Gastroesophageal sphincter (tissue), 4 donors: ENCODE measurements around the gene DTX1. TPM values are rescaled to one million over a fixed set of nuclear protein-coding genes. Genes with fewer than 3 reads are reported as not detected.

Experiments used
- ATAC-seq: fragments of 150-250 bp; one replicate; pipeline ENCODE4 v1.9.1; 2016; ENCODE audit warnings: mild to moderate bottlenecking, moderate library complexity
- H3K27ac ChIP-seq, 4 donors: fragments of 200-600 bp; sonication (generic) in 3 of 4; 1 replicate in 3 of 4; 2 replicates in 1 of 4; pipeline ENCODE4 v1.5.1; 2016 to 2019
- H3K27me3 ChIP-seq: fragments of 200-600 bp; sonication (generic); one replicate; pipeline ENCODE4 v1.5.1; 2019
- H3K36me3 ChIP-seq, 2 donors: fragments of 200-600 bp; sonication (generic); one replicate each; pipeline ENCODE4 v1.5.1; 2019; ENCODE audit warnings: control low read depth in 1 of 2
- H3K4me1 ChIP-seq, 3 donors: fragments of 200-600 bp; sonication (generic); 1 replicate in 2 of 3; 2 replicates in 1 of 3; pipeline ENCODE4 v1.5.1; 2016 to 2019; ENCODE audit warnings: control low read depth in 2 of 3
- H3K4me3 ChIP-seq, 2 donors: fragments of 200-600 bp; sonication (generic); one replicate each; pipeline ENCODE4 v1.5.1; 2019; ENCODE audit warnings: mild to moderate bottlenecking in 1 of 2, moderate library complexity in 1 of 2
- H3K9me3 ChIP-seq, 3 donors: fragments of 200-600 bp; sonication (generic); one replicate each; pipeline ENCODE4 v1.5.1; 2017 to 2019; ENCODE audit warnings: control low read depth in 2 of 3
- EP300 ChIP-seq: sonication (generic); formaldehyde crosslinking; IDR thresholded peaks from one replicate; pipeline ENCODE4 v1.6.1; 2017; ENCODE audit warnings: antibody characterized with exemption, mild to moderate bottlenecking
- POLR2A ChIP-seq, 2 donors: fragments of 450-650 bp; IDR thresholded peaks; one replicate each; pipeline ENCODE4 v1.6.1; 2017; ENCODE audit warnings: antibody characterized with exemption in 2 of 2, mild to moderate bottlenecking in 2 of 2, moderate library complexity in 1 of 2
- POLR2AphosphoS5 ChIP-seq: sonication (generic); formaldehyde crosslinking; IDR thresholded peaks from one replicate; pipeline ENCODE4 v1.6.1; 2017; ENCODE audit warnings: antibody characterized with exemption
- WGBS, 2 donors: methylation state at CpG; one replicate each; pipeline ENCODE4 v1.1.5; 2018; ENCODE audit warnings: low coverage in 1 of 2; 5-methylcytosine and 5-hydroxymethylcytosine counted together
- total RNA-seq, 4 donors: library from RNA; depleted of rRNA; stranded (reverse); fragments of >200 nt; gene quantifications; one replicate each; pipeline ENCODE4 v1.1.0, GENCODE V29; 2016
- TF ChIP-seq, protein P1 (sequence below), 4 experiments: fragments of 200-600 bp in 2 of 4; fragments of 450-650 bp in 2 of 4; sonication (generic) in 1 of 4; IDR thresholded peaks; one replicate each; pipeline ENCODE4 v1.5.1; 2017 to 2019; ENCODE audit warnings: antibody characterized with exemption in 4 of 4, mild to moderate bottlenecking in 2 of 4, moderate library complexity in 2 of 4

The DTX1 gene
- total RNA-seq, 4 donors from 2014 or later = 2.3 to 9.5 (median 5.3) TPM

- Histone ChIP-seq H3K4me1 (no peaks in the 10 kb centered on the region), H3K27ac (no peak overlapping the region), H3K9me3 (peaks cover 0 to 16% (median 0%) of the 10 kb centered on the region in 3 donors), H3K27me3 (peaks cover 45% of the 10 kb centered on the region), H3K36me3 (no peaks in the 10 kb centered on the region), H3K4me3 (no peak overlapping the region)
- ATAC-seq = no peak
- WGBS, 2 donors = 20% methylated on average over 4 of the region's 4 CpGs; no CpG with 5 or more reads in 1 of the 2 donors
- TF ChIP-seq, protein P1, sequence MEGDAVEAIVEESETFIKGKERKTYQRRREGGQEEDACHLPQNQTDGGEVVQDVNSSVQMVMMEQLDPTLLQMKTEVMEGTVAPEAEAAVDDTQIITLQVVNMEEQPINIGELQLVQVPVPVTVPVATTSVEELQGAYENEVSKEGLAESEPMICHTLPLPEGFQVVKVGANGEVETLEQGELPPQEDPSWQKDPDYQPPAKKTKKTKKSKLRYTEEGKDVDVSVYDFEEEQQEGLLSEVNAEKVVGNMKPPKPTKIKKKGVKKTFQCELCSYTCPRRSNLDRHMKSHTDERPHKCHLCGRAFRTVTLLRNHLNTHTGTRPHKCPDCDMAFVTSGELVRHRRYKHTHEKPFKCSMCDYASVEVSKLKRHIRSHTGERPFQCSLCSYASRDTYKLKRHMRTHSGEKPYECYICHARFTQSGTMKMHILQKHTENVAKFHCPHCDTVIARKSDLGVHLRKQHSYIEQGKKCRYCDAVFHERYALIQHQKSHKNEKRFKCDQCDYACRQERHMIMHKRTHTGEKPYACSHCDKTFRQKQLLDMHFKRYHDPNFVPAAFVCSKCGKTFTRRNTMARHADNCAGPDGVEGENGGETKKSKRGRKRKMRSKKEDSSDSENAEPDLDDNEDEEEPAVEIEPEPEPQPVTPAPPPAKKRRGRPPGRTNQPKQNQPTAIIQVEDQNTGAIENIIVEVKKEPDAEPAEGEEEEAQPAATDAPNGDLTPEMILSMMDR (IDR thresholded peaks at IDR 0.05) = no peak
- TF ChIP-seq EP300 (no peak), POLR2A (IDR thresholded peaks at IDR 0.05) (no peak), POLR2AphosphoS5 (no peak)
These were observed 63.6 kb downstream of the DTX1 start for GRCh38 chr12:113119980-113120669.

GRCh38 chr12:113120670-113121370, 64.3 kb downstream of the DTX1 start:
- 60 to 81% methylated on average over 1 to 2 of the region's 3 CpGs for WGBS, 2 donors

DNA sequence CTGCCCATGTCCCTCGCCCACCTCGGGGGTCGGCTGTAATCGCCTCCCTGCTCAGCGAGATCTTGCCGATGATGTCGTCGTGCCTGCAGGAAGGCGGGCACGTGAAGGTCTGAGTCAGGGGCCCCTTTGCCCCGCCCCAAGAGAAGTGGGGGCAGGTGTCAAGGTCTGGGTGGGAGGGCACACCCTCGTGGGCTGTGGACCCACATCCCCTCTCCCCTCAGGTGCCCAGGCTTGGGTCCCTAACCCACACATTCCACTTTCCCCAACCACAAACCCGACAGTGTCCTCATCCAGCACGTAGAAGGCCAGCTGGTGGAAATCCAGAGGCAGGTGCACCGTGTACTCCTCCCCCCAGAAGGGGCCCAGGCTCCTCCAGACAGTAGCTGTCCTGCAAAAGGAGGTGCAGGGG, 71.3 kb downstream of the DTX1 start:
- ATAC-seq = no peak
- TF ChIP-seq, protein P1 (IDR thresholded peaks at IDR 0.05) = no peak
- TF ChIP-seq POLR2A (IDR thresholded peaks at IDR 0.05) (no peak), EP300 (no peak), POLR2AphosphoS5 (no peak)
- Histone ChIP-seq H3K4me3 (no peak overlapping the region), H3K27me3 (peaks cover 49% of the 10 kb centered on the region), H3K36me3 (no peaks in the 10 kb centered on the region), H3K9me3 (peaks cover 0 to 10% (median 0%) of the 10 kb centered on the region in 3 donors), H3K27ac (no peak overlapping the region), H3K4me1 (no peaks in the 10 kb centered on the region)
- WGBS, 2 donors = no CpG with 5 or more reads among the region's 15 CpGs

More at GRCh38 chr12:113120670-113121370, 64.3 kb downstream of the DTX1 start:
- H3K27me3 ChIP-seq = peaks cover 39% of the 10 kb centered on the region
- H3K27ac ChIP-seq = no peak overlapping the region
- peaks cover 0 to 16% (median 0%) of the 10 kb centered on the region in 3 donors for H3K9me3 ChIP-seq
- no peaks in the 10 kb centered on the region for H3K4me1 ChIP-seq
- H3K4me3 ChIP-seq = no peak overlapping the region
- ATAC-seq = no peak
- TF ChIP-seq EP300 (no peak), POLR2A (IDR thresholded peaks at IDR 0.05) (no peak), POLR2AphosphoS5 (no peak)
- TF ChIP-seq, protein P1 (IDR thresholded peaks at IDR 0.05) = no peak
- no peaks in the 10 kb centered on the region for H3K36me3 ChIP-seq

DNA sequence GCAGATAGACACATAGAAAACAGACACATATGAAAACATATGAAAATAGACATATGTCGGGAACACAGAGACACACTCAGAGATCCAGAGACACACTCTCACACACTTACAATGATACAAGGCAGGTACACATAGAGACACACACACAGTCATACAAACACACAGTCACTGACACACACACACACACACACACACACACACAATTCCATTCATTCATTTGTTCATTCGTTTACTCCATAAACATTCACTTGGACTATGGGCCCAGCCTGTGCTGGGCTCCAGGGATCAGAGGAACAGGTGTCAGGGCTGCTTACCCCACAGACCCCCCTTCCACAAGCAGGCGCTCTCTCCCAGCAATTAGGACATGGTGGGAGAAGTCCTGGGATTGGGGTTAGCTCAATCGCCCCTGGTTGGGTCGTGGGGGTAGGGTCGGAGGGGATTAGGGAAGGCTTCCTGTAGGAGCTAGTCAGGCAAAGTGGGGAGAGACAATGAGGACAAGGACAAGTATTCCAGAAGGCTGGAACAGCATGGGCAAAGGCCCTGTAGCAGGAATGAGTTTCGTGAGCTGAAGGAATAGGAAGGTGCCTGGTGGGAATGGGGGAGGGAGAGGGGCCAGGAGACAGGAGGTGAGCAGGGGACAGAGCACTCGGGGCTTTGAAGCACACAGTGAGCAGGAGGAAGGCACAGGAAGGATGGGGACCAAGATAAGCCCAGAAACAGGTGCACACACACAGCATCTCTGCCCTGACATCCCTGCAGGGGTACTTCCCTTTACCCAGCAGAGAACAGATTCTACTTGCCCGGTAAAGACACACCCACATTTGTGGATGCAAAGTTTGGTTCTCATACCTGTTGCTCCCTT, 72.5 kb downstream of the DTX1 start:
- Histone ChIP-seq H3K4me3 (no peak overlapping the region), H3K4me1 (no peaks in the 10 kb centered on the region), H3K27ac (no peak overlapping the region), H3K27me3 (peaks cover 62% of the 10 kb centered on the region), H3K36me3 (no peaks in the 10 kb centered on the region), H3K9me3 (no peaks in the 10 kb centered on the region)
- TF ChIP-seq EP300 = no peak
- TF ChIP-seq POLR2AphosphoS5 = no peak
- TF ChIP-seq, protein P1 (IDR thresholded peaks at IDR 0.05) = no peak
- no peak for TF ChIP-seq POLR2A (IDR thresholded peaks at IDR 0.05)
- 38 to 56% methylated on average over 4 to 8 of the region's 9 CpGs for WGBS, 2 donors
- ATAC-seq = no peak
